IMR-90 (cell line): Measurements from ENCODE around the gene RAB1B. TPM values are rescaled to one million over a fixed set of nuclear protein-coding genes. Genes with fewer than 3 reads are reported as not detected.

ENCODE experiments used
- ATAC-seq: fragments of 200-7000 bp; cut with Tn5 transposase; 2 replicates; pipeline ENCODE4 v1.9.1; 2020; ENCODE audit warnings: low read depth, mild to moderate bottlenecking, moderate library complexity
- BruUV-seq: library from RNA; stranded (reverse); fragments of 400-500 nt; replicated peaks from 2 replicates; lab custom pipeline; 2021; lab: Mats Ljungman, UMichigan
- CTCF ChIA-PET: fragments of 300-600 bp; formaldehyde crosslinking; extraction: SDS; loops from one replicate; lab custom pipeline; 2021; ENCODE audit warnings: antibody characterized with exemption; lab: Yijun Ruan, JAX
- POLR2A ChIA-PET: fragments of 300-600 bp; sonication (Branson Sonifier 250); formaldehyde crosslinking; loops from one replicate; lab custom pipeline; 2022; ENCODE audit warnings: antibody characterized with exemption; ENCODE audit not compliant: unreplicated experiment; lab: Charles Lee
- DNase-seq: peaks from one replicate; pipeline ENCODE4 v3.0.0; 2013
- H2AFZ ChIP-seq: replicated peaks from 2 replicates; pipeline ENCODE3; 2013; ENCODE audit warnings: low read length, mild to moderate bottlenecking; ENCODE audit not compliant: poor library complexity
- H2AK5ac ChIP-seq: 2 replicates; pipeline ENCODE4 v1.6.1; 2013; ENCODE audit warnings: low read depth, low read length, inconsistent platforms
- H2AK9ac ChIP-seq: replicated peaks from 2 replicates; pipeline ENCODE3; 2013; ENCODE audit warnings: mild to moderate bottlenecking, low read depth, low read length, moderate library complexity; ENCODE audit not compliant: poor library complexity
- H2BK120ac ChIP-seq: 2 replicates; pipeline ENCODE4 v1.6.1; 2013; ENCODE audit warnings: low read depth, low read length, inconsistent platforms
- H2BK15ac ChIP-seq: 3 replicates; pipeline ENCODE4 v1.6.1; 2013; ENCODE audit warnings: low read depth, low read length, inconsistent platforms
- H2BK20ac ChIP-seq: 2 replicates; pipeline ENCODE4 v1.6.1; 2013; ENCODE audit warnings: low read depth, mild to moderate bottlenecking, inconsistent platforms, low read length, moderate library complexity
- H2BK5ac ChIP-seq: 2 replicates; pipeline ENCODE4 v1.6.1; 2013; ENCODE audit warnings: mild to moderate bottlenecking, low read depth, low read length, inconsistent platforms; ENCODE audit not compliant: poor library complexity, severe bottlenecking
- H3K14ac ChIP-seq: replicated peaks from 2 replicates; pipeline ENCODE4 v1.6.1; 2013; ENCODE audit warnings: low read depth, low read length, inconsistent platforms
- H3K18ac ChIP-seq: 2 replicates; pipeline ENCODE4 v1.6.1; 2013; ENCODE audit warnings: low read depth, low read length, control low read depth
- H3K23ac ChIP-seq: 2 replicates; pipeline ENCODE4 v1.6.1; 2013; ENCODE audit warnings: low read depth, low read length, inconsistent platforms
- H3K27ac ChIP-seq: 2 replicates; pipeline ENCODE4 v1.5.1; 2013; ENCODE audit warnings: mild to moderate bottlenecking, control low read depth, low read length; ENCODE audit not compliant: insufficient read depth
- H3K27me3 ChIP-seq: 2 replicates; pipeline ENCODE4 v1.6.1; 2013; ENCODE audit warnings: low read length; ENCODE audit not compliant: control insufficient read depth, insufficient read depth
- H3K36me3 ChIP-seq: 2 replicates; pipeline ENCODE4 v1.6.1; 2013; ENCODE audit warnings: low read length, mixed read lengths; ENCODE audit not compliant: control insufficient read depth, insufficient read depth
- H3K4ac ChIP-seq: 2 replicates; pipeline ENCODE4 v1.6.1; 2013; ENCODE audit warnings: low read depth, low read length, inconsistent platforms
- H3K4me1 ChIP-seq: 2 replicates; pipeline ENCODE4 v1.6.1; 2013; ENCODE audit warnings: low read length, mixed read lengths; ENCODE audit not compliant: control insufficient read depth, insufficient read depth
- H3K4me2 ChIP-seq: 2 replicates; pipeline ENCODE4 v1.6.1; 2013; ENCODE audit warnings: low read depth, mild to moderate bottlenecking, control low read depth, low read length, moderate library complexity
- H3K4me3 ChIP-seq: 2 replicates; pipeline ENCODE4 v1.5.1; 2013; ENCODE audit warnings: low read depth, mild to moderate bottlenecking, control low read depth, low read length, moderate library complexity; ENCODE audit not compliant: insufficient read depth
- H3K56ac ChIP-seq: 2 replicates; pipeline ENCODE4 v1.6.1; 2013; ENCODE audit warnings: low read length, inconsistent platforms; ENCODE audit not compliant: insufficient read depth; ENCODE audit errors: extremely low read depth
- H3K79me1 ChIP-seq, 2 experiments: 2 replicates each; pipeline ENCODE4 v1.6.1; 2013; ENCODE audit warnings: low read length in 2 of 2, inconsistent platforms in 1 of 2, low read depth in 1 of 2
- H3K9ac ChIP-seq: 2 replicates; pipeline ENCODE4 v1.6.1; 2013; ENCODE audit warnings: low read depth, low read length, control low read depth
- H3K9me1 ChIP-seq: 2 replicates; pipeline ENCODE4 v1.6.1; 2013; ENCODE audit warnings: low read length, inconsistent platforms; ENCODE audit not compliant: insufficient read depth
- H3K9me3 ChIP-seq: 2 replicates; pipeline ENCODE4 v1.6.1; 2013; ENCODE audit warnings: low read length; ENCODE audit not compliant: control insufficient read depth, insufficient read depth
- H4K20me1 ChIP-seq: 2 replicates; pipeline ENCODE4 v1.6.1; 2013; ENCODE audit warnings: low read length, inconsistent platforms; ENCODE audit not compliant: insufficient read depth
- H4K5ac ChIP-seq: 2 replicates; pipeline ENCODE4 v1.6.1; 2013; ENCODE audit warnings: mild to moderate bottlenecking, low read depth, low read length, control low read depth
- H4K8ac ChIP-seq, 2 experiments: 2 replicates each; pipeline ENCODE4 v1.6.1; 2013; ENCODE audit warnings: low read depth in 2 of 2, low read length in 2 of 2, control low read depth in 1 of 2, inconsistent platforms in 1 of 2
- H4K91ac ChIP-seq: 2 replicates; pipeline ENCODE4 v1.6.1; 2013; ENCODE audit warnings: low read depth, low read length, inconsistent platforms; ENCODE audit not compliant: insufficient read depth
- BHLHE40 ChIP-seq: fragments of 150-350 bp; IDR thresholded peaks from 2 replicates; pipeline ENCODE4 v1.6.1; 2016; ENCODE audit warnings: mild to moderate bottlenecking, low read depth, low read length
- WGBS, 2 experiments: methylation state at CpG; one replicate each; pipeline versions ENCODE4 v1.1.5 to v1.1.7; 2013; ENCODE audit warnings: missing lambda C conversion rate in 2 of 2; ENCODE audit not compliant: insufficient read length in 1 of 2; ENCODE audit errors: extremely low coverage in 2 of 2; 5-methylcytosine and 5-hydroxymethylcytosine counted together
- dilution Hi-C: fragments of 300-500 bp; cut with HindIII; formaldehyde crosslinking; loops from one replicate; pipeline ENCODE4 v1.14.3; 2018; ENCODE audit warnings: low sequenced_read_pairs; ENCODE audit not compliant: unreplicated experiment
- in situ Hi-C: fragments of 300-500 bp; cut with MboI; formaldehyde crosslinking; loops from 3 replicates; pipeline ENCODE4 v1.14.3; 2019; ENCODE audit warnings: low sequenced_read_pairs, inconsistent platforms, mixed read lengths
- intact Hi-C: fragments of 100-400 bp; cut with micrococcal nuclease; formaldehyde crosslinking; loops from 2 replicates; pipeline ENCODE4 v1.10.0; 2022
- polyA plus RNA-seq, 3 experiments: library from polyadenylated mRNA; depleted of rRNA; stranded (reverse); fragments of >200 nt; gene quantifications; 2 replicates each; pipeline ENCODE4 v1.2.3, GENCODE V29; 2012; ENCODE audit warnings: low replicate concordance in 1 of 3
- total RNA-seq: library from RNA; depleted of rRNA; stranded (reverse); fragments of >200 nt; gene quantifications from 2 replicates; pipeline ENCODE4 v1.2.3, GENCODE V29; 2012

The RAB1B gene
- total and polyA plus RNA-seq, 2 of the 4 experiments (the other 2 are of a cell fraction), result 83.7 to 248 TPM

DNA sequence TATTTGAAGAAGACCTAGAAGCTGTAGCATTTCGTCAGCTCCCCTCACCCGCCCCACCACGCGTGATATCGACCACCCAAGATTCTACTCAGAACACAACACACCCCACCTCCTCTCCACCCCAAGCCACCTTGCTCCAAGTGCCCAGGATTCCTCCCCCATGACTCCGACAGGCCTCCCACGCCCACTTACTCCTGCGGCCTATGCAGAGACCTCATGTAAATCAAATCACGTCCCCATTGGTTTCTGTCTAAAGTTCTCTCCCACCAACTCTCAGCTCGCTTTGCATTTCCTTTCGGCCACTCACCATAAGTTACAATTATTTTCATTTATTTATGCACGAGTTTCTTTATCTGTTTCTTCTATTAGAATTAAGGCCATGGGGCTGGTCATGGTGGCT, 34.2 kb downstream of the RAB1B start:
- Histone ChIP-seq H3K23ac (no peak overlapping the region), H3K14ac (no peak overlapping the region), H2AFZ (peak overlapping the region; percentile 63), H4K8ac (no peak overlapping the region), H3K9me3 (no peaks in the 10 kb centered on the region), H3K56ac (no peak overlapping the region), H4K5ac (no peak overlapping the region), H3K27ac (no peak overlapping the region), H3K4ac (no peak overlapping the region), H3K4me3 (no peak overlapping the region), H4K91ac (no peak overlapping the region), H3K9me1 (no peaks in the 10 kb centered on the region; the same call in 1 of the 2 replicates), H2AK5ac (no peak overlapping the region), H3K79me1 (no peaks in the 10 kb centered on the region), H2BK15ac (no peak overlapping the region), H3K4me2 (no peak overlapping the region), H2BK20ac (no peak overlapping the region), H3K9ac (no peak overlapping the region), H3K27me3 (peaks cover 19% of the 10 kb centered on the region), H2BK120ac (no peak overlapping the region), H4K20me1 (no peaks in the 10 kb centered on the region), H3K4me1 (no peaks in the 10 kb centered on the region), H3K36me3 (no peaks in the 10 kb centered on the region), H3K18ac (no peak overlapping the region), H2AK9ac (no peak overlapping the region), H2BK5ac (no peak overlapping the region)
- BruUV-seq, result no TSS peak
- dilution Hi-C loops (no loop called here), intact Hi-C loops (no loop called here), in situ Hi-C loops (no loop called here)
- ChIA-PET CTCF (interaction anchor here (0.9 kb wide), 1 partner anchor 86 kb away, joined by 3 read pairs; no protein-coding TSS in a partner anchor), POLR2A (no interaction called here)
- no peak for ATAC-seq
- TF ChIP-seq BHLHE40, result no peak
- WGBS, 2 experiments, result 72% methylated on average over 3 of the region's 12 CpGs; no CpG with 5 or more reads in 1 of the 2 experiments
- no peak for DNase-seq
